ENCODE data around the gene SREBF2.

The SREBF2 gene

DNA sequence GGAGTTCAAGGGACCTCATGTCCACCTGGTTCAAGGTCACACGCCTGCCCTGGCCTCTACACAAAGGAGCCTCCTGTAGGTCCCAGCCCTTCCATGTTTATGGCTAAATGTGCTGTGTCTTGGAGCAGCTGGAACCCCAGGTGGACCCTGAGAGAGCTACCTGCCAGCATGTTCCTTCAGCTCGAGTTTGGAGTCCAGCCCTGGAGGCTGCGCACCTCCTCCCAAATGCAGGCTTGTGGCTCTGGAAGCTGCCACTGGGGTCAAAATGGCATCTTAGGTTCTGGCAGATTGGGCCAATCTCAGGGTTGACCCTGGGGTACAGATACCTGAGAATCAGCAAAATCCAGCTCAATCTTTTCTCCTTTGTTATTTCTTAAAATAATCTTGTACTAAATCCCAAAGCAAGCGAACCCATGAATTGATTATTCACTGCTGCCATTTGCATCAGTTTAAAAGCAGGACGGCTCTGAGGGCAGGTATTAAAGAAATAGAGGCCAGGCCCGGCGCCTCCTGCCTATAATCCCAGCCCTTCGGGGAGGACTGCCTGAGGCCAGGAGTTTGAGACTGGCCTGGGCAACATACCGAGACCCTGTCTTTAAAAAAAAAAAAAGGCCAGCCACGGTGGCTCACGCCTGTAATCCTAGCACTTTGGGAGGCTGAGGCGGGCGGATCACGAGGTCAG, 90.8 kb downstream of the SREBF2 start:
- no peak for DNase-seq

GRCh38 chr22:41925783-41926460, 93.0 kb downstream of the SREBF2 start:
- DNase-seq, result peak; percentile 21

DNA sequence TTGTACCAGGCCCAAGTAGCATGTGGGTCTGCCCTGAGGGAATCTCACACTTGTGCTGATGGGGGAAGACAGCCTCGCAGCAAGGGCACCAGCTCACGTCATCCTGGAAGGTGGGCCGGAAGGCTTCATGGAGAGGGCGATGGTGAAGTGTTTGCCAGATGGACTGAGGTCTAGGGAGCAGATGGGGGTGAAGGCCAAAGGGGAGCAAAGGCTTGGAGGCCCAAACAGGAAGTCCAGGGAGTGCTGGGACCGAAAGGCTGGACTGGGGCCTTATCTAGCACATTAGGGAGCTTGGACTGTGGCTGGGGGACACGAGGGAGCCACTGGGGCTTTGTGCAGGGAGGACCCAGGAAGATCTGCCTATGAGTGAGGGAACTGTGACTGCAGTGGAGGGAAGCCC, 94.9 kb downstream of the SREBF2 start:
- no peak for DNase-seq

GRCh38 chr22:41928593-41929417, 95.9 kb downstream of the SREBF2 start:
- DNase-seq, result no peak

DNA sequence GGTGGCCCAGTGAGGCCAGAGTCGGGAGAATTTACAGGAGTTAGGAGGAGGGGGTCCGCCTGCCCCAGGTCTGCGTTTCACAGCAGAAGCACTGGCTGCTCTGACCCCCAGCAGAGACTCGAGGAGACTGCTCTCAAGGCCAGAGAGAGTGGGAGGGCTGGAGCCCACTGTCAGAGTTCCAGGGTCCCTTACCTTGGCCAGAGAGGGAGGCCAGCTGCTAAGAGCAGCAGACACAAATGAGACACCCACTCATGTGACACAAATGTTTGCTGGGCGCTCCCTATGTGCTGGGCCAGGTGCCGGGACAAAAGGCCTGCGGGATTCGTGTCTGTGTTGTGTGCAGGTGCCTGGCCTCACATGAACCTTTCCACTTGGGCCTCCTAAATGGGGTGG, 96.5 kb downstream of the SREBF2 start:
- no peak for DNase-seq

DNA sequence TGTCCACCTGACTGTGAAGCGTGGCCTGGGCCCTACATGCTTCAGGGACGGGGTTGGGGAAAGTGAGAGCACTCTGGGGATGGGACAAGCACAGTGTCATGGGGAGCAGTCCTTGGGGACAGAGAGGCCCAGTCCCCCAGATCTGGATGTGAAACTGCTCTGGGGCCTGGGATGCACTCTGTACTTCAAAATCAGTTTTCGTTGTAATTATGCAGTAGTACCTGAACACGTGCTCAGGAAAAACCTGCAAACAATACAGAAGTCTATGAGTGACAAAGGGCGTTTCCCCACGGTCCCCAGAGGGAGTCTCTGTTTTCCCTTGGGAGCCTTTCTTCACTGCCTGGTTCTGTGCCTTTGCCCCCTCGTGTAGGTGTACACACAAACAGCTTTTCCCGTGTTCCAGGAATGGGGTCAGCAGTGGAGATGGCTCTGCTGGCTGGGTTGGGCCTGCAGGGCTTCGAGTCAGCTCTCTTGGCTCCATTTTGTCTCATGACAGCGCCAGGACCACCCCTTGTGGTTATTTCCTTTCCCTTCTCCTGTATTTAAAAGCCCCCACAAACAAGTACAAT, 98.9 kb downstream of the SREBF2 start:
- no peak for DNase-seq

- no peak for DNase-seq
Measured at GRCh38 chr22:41932353-41932752, 99.4 kb downstream of the SREBF2 start.

- DNase-seq, result no peak
Measured at GRCh38 chr22:41933411-41934177, 100.7 kb downstream of the SREBF2 start.

- no peak for DNase-seq
Measured at GRCh38 chr22:41934284-41935014, 101.5 kb downstream of the SREBF2 start.

- DNase-seq, result no peak
Measured at GRCh38 chr22:41935015-41935351, 102.1 kb downstream of the SREBF2 start.

DNA sequence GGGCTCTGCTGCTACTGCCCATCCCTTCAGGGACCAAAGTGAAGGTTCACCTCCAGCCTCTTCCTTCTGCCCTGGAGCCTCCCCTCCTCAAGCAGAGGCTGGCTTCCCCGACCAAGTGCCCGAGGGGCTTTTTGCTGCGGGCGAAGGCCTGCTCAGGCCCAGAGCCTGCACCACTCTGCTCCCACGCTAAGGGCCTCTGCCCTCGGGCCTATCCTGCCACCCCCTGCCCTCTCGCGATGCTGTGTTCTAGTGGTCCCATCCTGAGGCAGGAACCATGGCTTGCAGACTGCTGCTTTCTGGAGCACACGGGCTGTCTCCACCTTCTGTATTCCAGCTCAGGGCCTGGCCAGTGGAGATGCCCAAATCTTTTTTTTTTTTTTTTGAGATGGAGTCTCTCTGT, 102.6 kb downstream of the SREBF2 start:
- no peak for DNase-seq

DNA sequence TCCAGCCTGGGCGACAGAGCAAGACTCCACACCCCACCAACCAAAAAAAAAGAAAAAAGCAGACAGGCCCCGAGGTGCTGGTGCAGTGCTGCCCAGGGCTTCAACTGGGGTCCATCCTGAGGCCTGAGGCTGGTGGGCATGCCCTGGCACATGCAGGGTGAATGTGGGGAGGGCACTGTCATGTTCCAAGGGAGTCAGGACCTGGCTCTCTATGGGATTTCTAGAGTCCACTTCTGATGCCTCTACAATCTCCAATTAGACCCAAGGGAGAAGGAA, 103.9 kb downstream of the SREBF2 start:
- DNase-seq, result no peak

- DNase-seq, result no peak
Measured at GRCh38 chr22:41939981-41940831, 107.3 kb downstream of the SREBF2 start.

GRCh38 chr22:41940832-41941765, 108.2 kb downstream of the SREBF2 start:
- peak; percentile 42 for DNase-seq

GRCh38 chr22:41943661-41944209, 110.8 kb downstream of the SREBF2 start:
- DNase-seq, result no peak

- DNase-seq, result peak; percentile 95
Measured at GRCh38 chr22:41946629-41947423, 113.9 kb downstream of the SREBF2 start, which contains the start of gene CENPM. TSS of gene CENPM (minus strand) at chr22:41947152. CDS start at chr22:41947076, 76 bp downstream.

- no peak for DNase-seq
Measured at GRCh38 chr22:41947424-41948080, 114.6 kb downstream of the SREBF2 start.

DNA sequence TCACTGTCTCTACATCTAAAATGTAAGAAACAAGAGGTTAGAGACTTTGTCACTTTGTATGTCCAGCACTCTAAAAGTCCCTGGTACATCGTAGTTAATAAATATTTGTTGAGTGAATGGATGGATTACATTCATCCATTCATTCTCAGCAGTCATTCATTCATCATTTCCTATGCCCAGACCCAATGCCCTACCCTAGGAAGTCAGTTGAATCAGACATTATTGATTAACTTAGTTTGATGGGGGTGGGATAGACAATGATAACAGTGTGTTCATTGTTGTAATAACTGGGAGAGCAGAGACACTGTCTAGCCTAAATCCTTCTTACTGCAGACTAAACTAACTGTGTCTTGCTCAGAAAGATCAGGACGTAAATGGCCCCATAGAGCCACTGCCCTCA, 115.2 kb downstream of the SREBF2 start:
- no peak for DNase-seq

Data from NCI-H1105 (cell line).